Measurements from ENCODE around the gene ABHD16A. TPM values are rescaled to one million over a fixed set of nuclear protein-coding genes. Genes with fewer than 3 reads are reported as not detected.

Gene ABHD16A
- polyA plus RNA-seq, 1 donor from 2014 or later = 130 TPM

GRCh38 chr6:31750411-31751022 is 47.4 kb upstream of the ABHD16A start:
- Histone ChIP-seq H3K9ac (ENCODE audit: low read length) (no peak overlapping the region), H2AFZ (ENCODE audit: low read depth, low read length) (no peak overlapping the region), H3K27ac (ENCODE audit: low read length) (no peak overlapping the region), H3K79me2 (replicated peaks; ENCODE audit: insufficient read depth, low read length) (no peaks in the 10 kb centered on the region), H3K27me3 (ENCODE audit: insufficient read depth, low read depth, low read length) (no peaks in the 10 kb centered on the region), H4K20me1 (ENCODE audit: insufficient read depth) (no peaks in the 10 kb centered on the region), H3K9me2 (ENCODE audit: insufficient read depth, low read length) (no peaks in the 10 kb centered on the region), H3K4me3 (ENCODE audit: low read length) (no peak overlapping the region), H3K36me3 (ENCODE audit: insufficient read depth, low read length) (no peaks in the 10 kb centered on the region), H3K4me2 (ENCODE audit: low read length) (no peak overlapping the region), H3F3A (ENCODE audit: insufficient read depth, low read length, poor library complexity, severe bottlenecking) (no peaks in the 10 kb centered on the region), H3K9me3 (ENCODE audit: low read length) (no peaks in the 10 kb centered on the region)
- TF ChIP-seq MXI1 (conservative IDR thresholded peaks at IDR 0.05; ENCODE audit: poor library complexity, severe bottlenecking) (no peak), POLR2AphosphoS5 (IDR thresholded peaks at IDR 0.05) (no peak), CTCF (IDR thresholded peaks at IDR 0.05; ENCODE audit: poor library complexity, severe bottlenecking) (no peak), SMC3 (conservative IDR thresholded peaks at IDR 0.05; ENCODE audit: poor library complexity) (no peak), RAD21 (conservative IDR thresholded peaks at IDR 0.05) (no peak), EP300 (conservative IDR thresholded peaks at IDR 0.05; ENCODE audit: poor library complexity, severe bottlenecking) (no peak), TAF1 (IDR thresholded peaks at IDR 0.05; ENCODE audit: low read depth) (no peak), REST (IDR thresholded peaks at IDR 0.05; ENCODE audit: borderline replicate concordance) (no peak), EZH2 (IDR thresholded peaks at IDR 0.05; ENCODE audit: borderline replicate concordance, insufficient read depth, low read length, poor library complexity, severe bottlenecking) (no peak)

- H3K27ac ChIP-seq (ENCODE audit: low read length) = no peak overlapping the region
- H3K4me2 ChIP-seq (ENCODE audit: low read length) = no peak overlapping the region
- no peaks in the 10 kb centered on the region for H3K36me3 ChIP-seq (ENCODE audit: insufficient read depth, low read length)
- no peak for TF ChIP-seq RAD21 (conservative IDR thresholded peaks at IDR 0.05)
- no peak for TF ChIP-seq REST (IDR thresholded peaks at IDR 0.05; ENCODE audit: borderline replicate concordance)
- no peak for TF ChIP-seq CTCF (IDR thresholded peaks at IDR 0.05; ENCODE audit: poor library complexity, severe bottlenecking)
- no peak for TF ChIP-seq EP300 (conservative IDR thresholded peaks at IDR 0.05; ENCODE audit: poor library complexity, severe bottlenecking)
- no peak for TF ChIP-seq EZH2 (IDR thresholded peaks at IDR 0.05; ENCODE audit: borderline replicate concordance, insufficient read depth, low read length, poor library complexity, severe bottlenecking)
- no peak for TF ChIP-seq POLR2AphosphoS5 (IDR thresholded peaks at IDR 0.05)
- TF ChIP-seq SMC3 (conservative IDR thresholded peaks at IDR 0.05; ENCODE audit: poor library complexity) = no peak
- TF ChIP-seq MXI1 (conservative IDR thresholded peaks at IDR 0.05; ENCODE audit: poor library complexity, severe bottlenecking) = no peak
- no peak for TF ChIP-seq TAF1 (IDR thresholded peaks at IDR 0.05; ENCODE audit: low read depth)
- no peak overlapping the region for H2AFZ ChIP-seq (ENCODE audit: low read depth, low read length)
- H4K20me1 ChIP-seq (ENCODE audit: insufficient read depth) = no peaks in the 10 kb centered on the region
- H3K4me3 ChIP-seq (ENCODE audit: low read length) = no peak overlapping the region
- no peaks in the 10 kb centered on the region for H3K27me3 ChIP-seq (ENCODE audit: insufficient read depth, low read depth, low read length)
- H3K9me2 ChIP-seq (ENCODE audit: insufficient read depth, low read length) = no peaks in the 10 kb centered on the region
- no peak overlapping the region for H3K9ac ChIP-seq (ENCODE audit: low read length)
- no peaks in the 10 kb centered on the region for H3K9me3 ChIP-seq (ENCODE audit: low read length)
- H3K79me2 ChIP-seq (replicated peaks; ENCODE audit: insufficient read depth, low read length) = no peaks in the 10 kb centered on the region
- no peaks in the 10 kb centered on the region for H3F3A ChIP-seq (ENCODE audit: insufficient read depth, low read length, poor library complexity, severe bottlenecking)
Observed at GRCh38 chr6:31749301-31750036, 46.3 kb upstream of the ABHD16A start.

All from neural cell (in vitro differentiated cells).